ENCODE results near the gene EEF1A2. TPM values are rescaled to one million over a fixed set of nuclear protein-coding genes. Genes with fewer than 3 reads are reported as not detected.
"Not testable (repeated sequence)": the region's sequence is repeated elsewhere in the genome, so short reads cannot be mapped to it uniquely, and the experiment has no call there.

The EEF1A2 gene
- total and polyA plus RNA-seq, 10 donors = 0.39 to 1.4 (median 0.54) TPM

DNA sequence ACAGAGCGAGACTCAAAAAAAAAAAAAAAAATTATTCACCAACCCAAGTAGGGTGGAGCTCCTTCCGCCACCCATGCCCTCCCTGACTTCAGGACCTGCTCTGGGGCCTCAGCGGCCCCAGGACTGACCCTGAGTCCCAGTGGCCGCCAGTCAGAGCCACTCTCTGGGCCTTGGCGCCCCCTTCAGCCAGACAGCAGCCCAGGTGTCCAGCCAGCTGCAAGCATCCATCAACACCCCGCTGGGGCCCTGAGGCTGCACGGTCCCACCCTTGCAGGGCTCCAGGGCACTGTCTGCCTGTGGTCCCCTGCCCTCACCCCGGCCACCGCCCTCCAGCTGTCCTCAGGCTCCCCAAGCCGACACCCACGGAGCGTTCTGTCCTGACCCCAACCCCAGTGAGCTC, 15.0 kb downstream of the EEF1A2 start:
- H3K27me3 ChIP-seq (replicated peaks in 1 of 7) = peaks cover 6 to 99% (median 63%) of the 10 kb centered on the region in 7 donors
- intact Hi-C loops (cut with DNase I; ENCODE audit: low total_unique reads) = no loop called here
- H3K4me3 ChIP-seq = no peak overlapping the region

DNA sequence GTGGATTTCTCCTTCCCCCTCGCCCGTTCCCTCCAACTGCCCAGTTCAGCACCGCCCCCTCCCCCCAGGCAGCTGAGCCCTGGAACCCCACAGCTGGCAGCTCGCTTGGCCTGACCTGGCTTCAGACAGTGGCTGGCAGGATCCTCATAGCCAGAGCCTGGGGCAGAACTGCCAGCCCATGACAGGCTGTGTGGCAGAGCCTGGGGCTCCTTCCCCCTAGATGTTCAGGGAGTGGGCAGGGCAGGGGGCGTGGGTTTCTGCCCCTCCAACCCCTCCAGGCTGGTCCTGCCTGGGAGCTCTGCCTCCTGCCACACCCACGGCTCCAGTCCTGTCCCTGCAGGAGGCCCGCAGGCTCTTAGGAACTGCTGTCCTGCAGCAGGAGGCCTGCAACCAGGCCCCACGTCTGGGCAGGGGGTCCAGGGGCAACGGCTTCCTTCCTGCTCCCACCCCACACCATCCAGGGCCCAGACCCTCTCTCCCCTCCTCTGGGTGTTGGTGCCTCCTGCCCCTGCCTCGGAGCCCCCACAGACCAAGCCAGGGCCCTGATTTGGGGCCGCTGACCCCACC, 16.8 kb downstream of the EEF1A2 start:
- DNase-seq = no peak
- TF ChIP-seq POLR2AphosphoS5 (IDR thresholded peaks at IDR 0.05) (no peak), POLR2A (IDR thresholded peaks at IDR 0.05) (no peak)
- TF ChIP-seq, protein P1, sequence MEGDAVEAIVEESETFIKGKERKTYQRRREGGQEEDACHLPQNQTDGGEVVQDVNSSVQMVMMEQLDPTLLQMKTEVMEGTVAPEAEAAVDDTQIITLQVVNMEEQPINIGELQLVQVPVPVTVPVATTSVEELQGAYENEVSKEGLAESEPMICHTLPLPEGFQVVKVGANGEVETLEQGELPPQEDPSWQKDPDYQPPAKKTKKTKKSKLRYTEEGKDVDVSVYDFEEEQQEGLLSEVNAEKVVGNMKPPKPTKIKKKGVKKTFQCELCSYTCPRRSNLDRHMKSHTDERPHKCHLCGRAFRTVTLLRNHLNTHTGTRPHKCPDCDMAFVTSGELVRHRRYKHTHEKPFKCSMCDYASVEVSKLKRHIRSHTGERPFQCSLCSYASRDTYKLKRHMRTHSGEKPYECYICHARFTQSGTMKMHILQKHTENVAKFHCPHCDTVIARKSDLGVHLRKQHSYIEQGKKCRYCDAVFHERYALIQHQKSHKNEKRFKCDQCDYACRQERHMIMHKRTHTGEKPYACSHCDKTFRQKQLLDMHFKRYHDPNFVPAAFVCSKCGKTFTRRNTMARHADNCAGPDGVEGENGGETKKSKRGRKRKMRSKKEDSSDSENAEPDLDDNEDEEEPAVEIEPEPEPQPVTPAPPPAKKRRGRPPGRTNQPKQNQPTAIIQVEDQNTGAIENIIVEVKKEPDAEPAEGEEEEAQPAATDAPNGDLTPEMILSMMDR (IDR thresholded peaks at IDR 0.05 in 8 of 11, conservative IDR thresholded peaks at IDR 0.05 in 3 of 11) = no peak
- Histone ChIP-seq H3K36me3 (no peaks in the 10 kb centered on the region), H3K4me1 (peaks cover 0 to 6% (median 0%) of the 10 kb centered on the region in 6 donors), H3K9me3 (peaks cover 0 to 6% (median 0%) of the 10 kb centered on the region in 8 donors), H3K4me3 (no peak overlapping the region), H3K27ac (no peak overlapping the region), H3K27me3 (replicated peaks in 1 of 7) (peaks cover 0 to 99% (median 60%) of the 10 kb centered on the region in 7 donors)
- intact Hi-C loops (cut with DNase I; ENCODE audit: low total_unique reads) = no loop called here
- 47 to 65% (median 54%) methylated on average over 9 to 11 of the region's 11 CpGs for WGBS, 5 donors

More for the DNA sequence above, 15.0 kb downstream of the EEF1A2 start:
- TF ChIP-seq POLR2AphosphoS5 (IDR thresholded peaks at IDR 0.05) = no peak
- TF ChIP-seq POLR2A (IDR thresholded peaks at IDR 0.05) = no peak
- TF ChIP-seq, protein P1 (IDR thresholded peaks at IDR 0.05 in 8 of 11, conservative IDR thresholded peaks at IDR 0.05 in 3 of 11) = no peak
- 68 to 77% (median 73%) methylated on average over 10 to 12 of the region's 12 CpGs for WGBS, 5 donors
- no peak for DNase-seq
- peaks cover 0 to 18% (median 3%) of the 10 kb centered on the region in 6 donors for H3K4me1 ChIP-seq
- peaks cover 0 to 6% (median 0%) of the 10 kb centered on the region in 8 donors for H3K9me3 ChIP-seq
- H3K27ac ChIP-seq = no peak overlapping the region
- H3K36me3 ChIP-seq = no peaks in the 10 kb centered on the region

DNA sequence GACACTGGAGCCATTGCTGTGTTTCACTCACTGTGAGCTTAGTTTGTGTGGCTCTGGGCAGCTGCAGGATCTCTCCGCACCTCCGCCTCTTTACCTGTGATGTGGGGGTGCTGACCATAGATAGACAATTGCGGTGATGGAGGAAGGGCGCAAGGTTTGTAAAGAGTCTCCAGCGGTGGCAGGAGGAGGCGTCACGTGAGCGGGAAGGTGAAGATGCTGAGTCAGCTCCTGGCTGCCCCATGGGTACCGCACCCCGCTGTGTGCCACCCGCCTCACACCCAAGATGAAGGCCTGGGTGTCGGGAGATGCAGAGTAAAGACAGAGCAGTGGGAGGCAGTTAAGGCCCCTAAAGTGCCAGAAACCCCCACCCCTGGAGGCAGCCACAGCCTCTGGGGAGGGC, 17.4 kb downstream of the EEF1A2 start:
- H3K4me3 ChIP-seq = no peak overlapping the region
- peaks cover 0 to 5% (median 0%) of the 10 kb centered on the region in 8 donors for H3K9me3 ChIP-seq
- no peak for DNase-seq
- 64 to 75% (median 73%) methylated on average over 12 of the region's 12 CpGs for WGBS, 5 donors
- H3K4me1 ChIP-seq = peaks cover 0 to 6% (median 0%) of the 10 kb centered on the region in 6 donors
- H3K27me3 ChIP-seq (replicated peaks in 1 of 7) = peaks cover 0 to 100% (median 65%) of the 10 kb centered on the region in 7 donors
- no peak overlapping the region for H3K27ac ChIP-seq
- intact Hi-C loops (cut with DNase I; ENCODE audit: low total_unique reads) = no loop called here
- TF ChIP-seq POLR2AphosphoS5 (IDR thresholded peaks at IDR 0.05) = no peak
- TF ChIP-seq, protein P1 (IDR thresholded peaks at IDR 0.05 in 8 of 11, conservative IDR thresholded peaks at IDR 0.05 in 3 of 11) = no peak
- TF ChIP-seq POLR2A (IDR thresholded peaks at IDR 0.05) = no peak
- no peaks in the 10 kb centered on the region for H3K36me3 ChIP-seq

DNA sequence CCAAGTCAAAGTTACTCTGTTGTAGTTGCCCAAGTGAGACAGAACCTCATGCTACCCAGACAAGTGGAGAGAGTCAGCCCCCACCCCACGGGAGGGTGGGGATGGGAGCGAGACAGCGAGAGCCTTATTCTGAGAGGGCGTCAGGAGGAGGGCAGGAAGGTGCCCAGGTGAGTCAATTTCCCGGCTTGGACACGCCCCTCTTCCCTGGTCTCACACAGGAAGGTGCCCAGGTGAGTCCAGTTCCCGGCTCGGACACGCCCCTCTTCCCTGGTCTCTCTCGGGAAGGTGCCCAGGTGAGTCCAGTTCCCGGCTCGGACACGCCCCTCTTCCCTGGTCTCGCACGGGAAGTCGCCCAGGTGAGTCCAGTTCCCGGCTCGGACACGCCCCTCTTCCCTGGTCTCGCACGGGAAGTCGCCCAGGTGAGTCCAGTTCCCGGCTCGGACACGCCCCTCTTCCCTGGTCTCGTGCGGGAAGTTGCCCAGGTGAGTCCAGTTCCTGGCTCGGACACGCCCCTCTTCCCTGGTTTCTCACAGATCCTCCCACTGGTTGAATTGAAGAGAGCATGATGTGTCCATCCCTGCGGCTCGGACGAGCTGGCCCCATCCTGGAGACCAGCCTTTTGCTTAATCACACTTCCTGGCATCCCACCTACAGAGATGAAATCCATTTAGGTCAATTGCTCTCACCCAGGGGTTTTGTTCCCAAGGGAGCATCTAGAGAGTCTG, 19.0 kb downstream of the EEF1A2 start:
- H3K36me3 ChIP-seq; H3K9me3 ChIP-seq; intact Hi-C loops (cut with DNase I; ENCODE audit: low total_unique reads); H3K27ac ChIP-seq; H3K4me1 ChIP-seq; DNase-seq; H3K4me3 ChIP-seq: not testable (repeated sequence)
- H3K27me3 ChIP-seq (replicated peaks in 1 of 7) = peaks cover 0 to 100% (median 67%) of the 10 kb centered on the region in 7 donors
- WGBS, 5 donors = 63 to 72% (median 65%) methylated on average over 32 of the region's 32 CpGs

Measured in spleen (tissue), 11 donors.